HG03095 (cell line): ENCODE results near the gene ST8SIA5.
"Not testable (repeated sequence)": the region's sequence is repeated elsewhere in the genome, so short reads cannot be mapped to it uniquely, and the experiment has no call there.

Source experiments
- ATAC-seq: cut with Tn5 transposase; IDR thresholded peaks from one replicate; pipeline ENCODE4 v1.9.1; 2021; ENCODE audit warnings: moderate library complexity; ENCODE audit not compliant: unreplicated experiment

The ST8SIA5 gene

GRCh38 chr18:46756559-46757201 lies at the start of gene ST8SIA5:
ST8SIA5 (minus strand) TSS chr18:46757053; CDS start chr18:46756508, 545 bp downstream.
- ATAC-seq = no peak

DNA sequence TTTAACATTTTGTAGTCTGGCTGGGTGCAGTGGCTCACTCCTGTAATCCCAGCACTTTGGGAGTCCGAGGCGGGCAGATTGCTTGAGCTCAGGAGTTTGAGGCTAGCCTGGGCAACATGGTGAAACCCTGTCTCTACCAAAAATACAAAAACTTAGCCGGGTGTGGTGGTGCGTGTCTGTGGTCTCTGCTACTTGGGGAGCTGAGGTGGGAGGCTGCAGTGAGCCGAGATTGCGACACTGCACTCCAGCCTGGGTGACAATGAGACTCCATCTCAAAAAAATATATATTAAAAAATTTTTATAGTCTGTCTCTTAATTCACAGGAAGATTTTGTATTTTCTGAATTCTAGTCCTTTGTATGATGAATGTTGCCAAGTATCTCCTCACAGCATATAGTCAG lies 39.1 kb upstream of the ST8SIA5 start:
- not testable (repeated sequence) for ATAC-seq

- no peak for ATAC-seq
These were observed 37.8 kb upstream of the ST8SIA5 start for GRCh38 chr18:46794607-46795006.

- ATAC-seq = no peak
These were observed 36.7 kb upstream of the ST8SIA5 start for GRCh38 chr18:46793565-46793964.

DNA sequence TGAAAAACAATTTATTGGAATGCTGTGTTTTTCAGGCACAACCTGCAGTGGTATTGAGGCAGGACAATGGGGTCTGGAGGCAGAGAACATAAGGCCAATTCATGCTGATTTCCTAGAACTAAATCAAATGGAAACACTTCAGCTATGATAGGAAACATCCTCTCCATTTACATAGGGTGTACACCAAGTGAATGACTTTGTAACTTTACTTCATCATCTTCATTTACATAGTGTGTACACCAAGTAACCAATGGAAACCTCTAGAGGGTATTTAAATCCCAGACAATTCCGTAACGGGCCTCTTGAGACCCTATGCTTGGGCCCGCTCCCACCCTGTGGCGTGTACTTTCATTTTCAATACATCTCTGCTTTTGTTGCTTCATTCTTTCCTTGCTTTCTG lies 32.2 kb upstream of the ST8SIA5 start:
- ATAC-seq = no peak

DNA sequence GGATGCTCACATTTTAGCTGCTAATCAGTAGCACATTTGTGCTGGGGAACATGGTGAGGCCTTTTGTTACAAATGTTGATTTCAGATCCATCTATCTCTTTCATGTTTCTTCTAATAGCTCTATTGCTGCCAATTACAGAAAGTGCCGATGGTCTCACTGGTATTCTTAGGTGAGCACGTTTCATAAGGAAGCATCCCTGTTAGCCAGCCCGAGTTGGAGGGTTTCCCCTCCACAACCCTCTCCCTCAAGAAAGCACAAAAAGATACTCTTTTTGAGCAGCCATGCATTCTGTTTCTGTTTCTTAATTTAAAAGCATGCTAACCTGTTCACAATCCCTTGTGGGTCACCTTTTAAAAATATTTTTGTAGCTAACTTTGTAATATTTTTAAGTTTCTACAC lies 30.8 kb upstream of the ST8SIA5 start:
- no peak for ATAC-seq

DNA sequence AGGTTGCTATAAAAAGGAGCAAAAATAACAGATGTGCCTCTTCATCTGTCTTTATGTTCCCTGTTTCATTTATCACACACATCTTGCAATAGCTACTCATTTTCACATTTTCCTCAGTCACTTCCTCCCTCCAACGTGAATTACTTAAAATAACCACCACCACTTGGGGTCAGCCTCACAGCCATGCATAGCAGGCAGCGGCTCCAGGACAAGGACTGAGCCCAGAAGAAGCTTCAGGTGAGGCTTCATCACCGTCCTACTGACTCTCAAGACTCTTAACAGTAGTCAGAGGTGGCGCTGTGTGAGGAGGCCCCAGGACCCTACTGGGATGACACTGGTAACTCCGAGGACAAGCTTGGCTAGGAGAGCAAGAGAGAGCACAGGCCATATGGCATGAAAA lies 15.5 kb upstream of the ST8SIA5 start:
- ATAC-seq = no peak

DNA sequence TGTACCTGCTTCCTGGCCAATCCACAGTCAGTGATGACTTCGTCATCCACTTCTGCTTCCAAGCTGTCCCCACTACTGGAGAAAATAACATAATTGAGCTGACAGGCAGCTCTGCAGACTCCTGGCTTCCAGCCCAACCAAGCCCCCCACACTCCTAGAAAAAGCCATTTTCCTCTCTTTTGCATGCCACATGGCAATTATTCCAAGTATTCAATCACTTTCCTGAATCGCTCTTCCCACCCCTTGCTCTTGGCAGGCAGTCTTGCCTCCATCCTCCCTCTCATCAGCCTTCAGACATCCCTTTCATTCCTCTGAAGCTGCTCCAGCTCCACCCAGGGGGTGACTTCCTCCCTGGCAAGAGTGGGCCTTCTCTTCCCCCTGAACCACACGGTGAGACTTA lies 14.3 kb upstream of the ST8SIA5 start:
- ATAC-seq = no peak

DNA sequence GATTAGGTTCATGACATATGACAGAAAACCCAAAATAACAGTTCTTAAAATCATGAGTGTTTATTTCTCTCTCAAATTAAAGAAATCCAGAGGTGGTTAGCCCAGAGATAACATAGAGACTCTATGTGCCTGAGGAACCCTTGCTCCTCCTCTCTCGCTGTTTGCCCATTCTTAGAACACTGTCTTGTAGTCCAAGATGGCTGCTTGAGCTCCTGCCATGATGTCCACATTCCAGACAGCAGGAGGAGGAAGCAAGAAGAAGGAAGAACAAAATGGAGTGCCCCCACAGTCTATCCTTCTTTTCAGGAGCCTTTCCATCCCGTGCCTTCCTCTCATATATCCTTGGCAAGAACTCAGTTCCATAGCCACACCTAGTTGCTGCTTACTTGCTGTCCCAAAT lies 13.9 kb upstream of the ST8SIA5 start:
- no peak for ATAC-seq

- ATAC-seq = no peak
These were observed 11.5 kb upstream of the ST8SIA5 start for GRCh38 chr18:46768166-46768921.

DNA sequence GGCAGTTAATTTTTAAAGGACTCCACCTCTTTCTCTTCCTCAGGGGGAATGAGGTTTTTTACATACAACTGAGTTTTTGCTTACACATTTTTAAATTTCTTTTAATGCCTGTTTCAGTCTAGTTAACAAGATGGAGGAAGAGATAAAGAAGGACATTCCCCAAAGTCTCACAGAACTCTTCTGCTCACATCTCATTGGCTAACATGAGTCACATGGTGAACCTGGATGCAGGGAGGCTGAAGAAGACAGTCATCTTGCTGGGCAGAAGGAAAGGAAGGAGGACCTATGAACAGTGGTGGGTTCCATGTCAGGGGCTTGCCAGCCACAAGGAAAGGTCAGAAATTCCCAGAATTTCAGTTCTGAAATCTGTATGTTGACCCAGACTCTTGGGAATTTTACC lies 10.4 kb upstream of the ST8SIA5 start:
- no peak for ATAC-seq

GRCh38 chr18:46764586-46764985 lies 7.7 kb upstream of the ST8SIA5 start:
- no peak for ATAC-seq

DNA sequence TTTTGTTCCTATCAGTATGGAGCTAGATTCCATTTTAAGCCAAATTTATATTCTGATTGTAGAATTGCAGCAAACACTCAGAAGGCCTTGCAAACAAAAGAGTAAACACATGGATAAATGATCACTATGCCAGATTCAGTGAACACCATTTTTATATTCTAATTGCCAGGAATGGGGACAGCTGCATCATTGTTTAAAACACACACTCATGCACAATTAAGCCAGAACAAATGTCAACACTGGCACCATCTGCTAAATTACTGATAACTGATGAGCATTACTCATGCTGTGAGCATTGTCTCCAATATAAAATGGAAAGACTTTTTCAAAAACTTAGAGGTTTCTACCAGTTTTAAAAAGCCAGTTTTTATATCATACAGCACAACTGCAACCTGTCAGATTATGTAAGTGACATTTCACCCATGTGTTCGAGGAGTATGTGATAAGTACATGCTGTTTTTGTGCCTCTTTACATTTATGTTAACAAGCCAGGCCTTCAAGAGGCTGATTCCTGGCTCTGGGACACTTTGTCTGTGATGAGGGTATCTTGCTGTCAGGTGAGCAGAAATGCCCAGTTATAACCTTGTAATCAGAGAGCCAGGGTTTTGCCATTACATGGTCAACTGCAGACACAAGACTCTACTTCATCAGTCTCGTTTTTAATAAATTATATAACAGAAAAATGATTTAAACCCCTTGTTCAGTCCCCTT lies 4.4 kb upstream of the ST8SIA5 start:
- ATAC-seq = no peak

DNA sequence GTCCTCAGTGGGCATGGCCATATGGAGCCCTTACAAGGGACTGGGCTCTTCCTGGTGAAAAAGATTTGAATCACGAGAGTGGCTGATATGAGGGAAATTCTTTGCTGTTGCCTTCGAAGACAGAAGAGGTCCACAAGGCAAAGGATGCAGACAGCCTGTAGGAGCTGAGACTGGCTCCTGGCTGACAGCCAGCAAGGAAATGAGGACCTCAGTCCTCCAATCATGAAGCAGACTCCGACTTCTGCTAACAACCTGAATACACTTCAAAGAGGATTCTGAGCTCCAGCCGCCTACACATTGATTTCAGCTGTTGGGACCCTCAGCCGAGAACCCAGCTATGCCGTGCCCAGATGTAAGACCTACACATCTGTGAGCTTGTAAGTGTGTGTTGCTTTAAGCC lies 3.0 kb upstream of the ST8SIA5 start:
- ATAC-seq = no peak

DNA sequence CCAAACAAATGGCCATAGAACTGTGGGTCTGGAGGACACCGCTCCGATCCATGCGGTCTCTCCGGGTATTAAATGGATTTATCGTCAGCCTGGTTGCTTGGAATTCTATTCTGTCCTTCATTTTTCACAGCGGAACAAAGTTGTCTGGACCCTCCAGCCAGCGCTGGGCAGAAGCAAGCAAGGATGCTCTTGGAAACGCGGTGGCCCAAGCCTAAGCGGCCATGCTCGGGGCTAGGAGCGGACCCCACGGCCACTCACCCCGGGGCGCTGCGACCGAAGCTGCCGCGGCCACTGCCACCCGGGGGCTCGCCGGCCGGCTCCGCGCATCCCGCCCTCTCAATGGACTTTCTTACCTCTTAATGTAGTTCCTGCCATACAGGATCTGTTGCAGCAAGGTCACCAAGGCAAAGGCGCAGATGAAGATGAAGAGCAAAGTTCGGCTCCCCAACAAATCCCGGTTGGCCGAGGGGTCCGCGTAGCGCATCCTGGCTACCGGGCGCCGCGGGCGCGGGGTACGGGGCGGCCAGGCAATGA lies 761 bp downstream of the ST8SIA5 start:
- ATAC-seq = no peak

- no peak for ATAC-seq
These were observed 1.4 kb downstream of the ST8SIA5 start for GRCh38 chr18:46755315-46756024.

- no peak for ATAC-seq
These were observed 2.1 kb downstream of the ST8SIA5 start for GRCh38 chr18:46754661-46755292.

DNA sequence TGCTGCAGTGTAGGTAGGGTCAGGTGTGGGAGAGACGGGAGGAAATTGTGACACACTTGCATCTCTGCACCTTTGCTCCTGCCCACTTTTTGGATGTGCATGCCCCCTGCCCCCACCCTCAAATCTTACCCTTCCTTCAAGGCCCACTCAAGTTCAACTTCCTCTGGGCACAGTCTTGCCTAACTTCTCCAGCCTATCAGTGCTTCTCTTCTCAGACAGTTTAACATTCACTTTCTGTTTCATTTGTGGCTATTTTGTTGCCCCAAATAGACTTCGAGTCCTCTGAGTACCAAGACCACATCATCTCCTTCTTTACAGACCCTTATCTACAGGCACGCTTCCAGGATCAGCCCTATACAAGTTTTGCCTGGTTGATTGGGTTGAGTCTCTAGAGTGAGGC lies 2.7 kb downstream of the ST8SIA5 start:
- ATAC-seq = peak; percentile 62

- no peak for ATAC-seq
These were observed 5.0 kb downstream of the ST8SIA5 start for GRCh38 chr18:46751882-46752281.

GRCh38 chr18:46750626-46751025 lies 6.2 kb downstream of the ST8SIA5 start:
- ATAC-seq = no peak

DNA sequence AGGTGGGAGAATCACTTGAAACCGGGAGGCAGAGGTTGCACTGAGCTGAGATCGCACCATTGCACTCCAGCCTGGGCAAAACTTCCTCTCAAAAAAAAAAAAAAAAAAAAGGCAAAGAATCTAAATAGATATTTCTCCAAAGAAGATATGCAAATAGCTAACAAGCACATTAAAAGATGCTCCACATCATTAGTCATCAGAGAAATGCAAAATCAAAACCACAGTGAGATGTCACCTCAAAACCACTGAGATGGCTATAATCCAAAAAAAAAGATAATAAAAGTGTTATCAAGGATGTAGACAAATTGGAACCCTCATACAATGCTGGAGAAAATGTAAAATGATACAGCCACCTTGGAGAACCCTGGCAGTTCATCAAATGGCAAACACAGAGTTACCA lies 8.4 kb downstream of the ST8SIA5 start:
- no peak for ATAC-seq
